Measurements from ENCODE around the gene SYT2.

Gene SYT2

GRCh38 chr1:202697038-202697437 is 13.2 kb downstream of the SYT2 start:
- ATAC-seq: no peak
- no peak for TF ChIP-seq ZC3H10 (CRISPR knock-in tag; IDR thresholded peaks at IDR 0.05)
- no peak for TF ChIP-seq OSR1 (CRISPR knock-in tag; IDR thresholded peaks at IDR 0.05)
- no peak for TF ChIP-seq CSRNP3 (CRISPR knock-in tag; IDR thresholded peaks at IDR 0.05)
- TF ChIP-seq ZNF70 (CRISPR knock-in tag; IDR thresholded peaks at IDR 0.05): no peak
- no peak for TF ChIP-seq SNAI2 (CRISPR knock-in tag; IDR thresholded peaks at IDR 0.05)
- no peak for TF ChIP-seq ZNF8 (CRISPR knock-in tag; IDR thresholded peaks at IDR 0.05)
- no peak for TF ChIP-seq POU6F1 (CRISPR knock-in tag; IDR thresholded peaks at IDR 0.05; ENCODE audit: borderline replicate concordance, low read depth)
- no peak for TF ChIP-seq RARB (CRISPR knock-in tag; IDR thresholded peaks at IDR 0.05)
- no peak for TF ChIP-seq CSDC2 (CRISPR knock-in tag; IDR thresholded peaks at IDR 0.05)

- TF ChIP-seq SNAI2 (CRISPR knock-in tag; IDR thresholded peaks at IDR 0.05) (no peak), ZNF565 (CRISPR knock-in tag; conservative IDR thresholded peaks at IDR 0.05; ENCODE audit: low read depth) (no peak), ZFP30 (CRISPR knock-in tag; IDR thresholded peaks at IDR 0.05) (no peak), BACH2 (CRISPR knock-in tag; IDR thresholded peaks at IDR 0.05; ENCODE audit: borderline replicate concordance) (no peak), CREB5 (CRISPR knock-in tag; IDR thresholded peaks at IDR 0.05; ENCODE audit: low read depth) (no peak), PATZ1 (CRISPR knock-in tag; IDR thresholded peaks at IDR 0.05; ENCODE audit: borderline replicate concordance) (no peak), OSR1 (CRISPR knock-in tag; IDR thresholded peaks at IDR 0.05) (no peak), ISL1 (CRISPR knock-in tag; IDR thresholded peaks at IDR 0.05) (no peak), ZC3H10 (CRISPR knock-in tag; IDR thresholded peaks at IDR 0.05) (no peak), TOX (CRISPR knock-in tag; IDR thresholded peaks at IDR 0.05; ENCODE audit: borderline replicate concordance) (no peak)
- ATAC-seq: no peak
These were observed 15.9 kb downstream of the SYT2 start for GRCh38 chr1:202694314-202694713.

- peak; percentile 91 for ATAC-seq
- TF ChIP-seq RARB (CRISPR knock-in tag; IDR thresholded peaks at IDR 0.05) (no peak), TOX (CRISPR knock-in tag; IDR thresholded peaks at IDR 0.05; ENCODE audit: borderline replicate concordance) (peak; percentile 80), ZFP3 (CRISPR knock-in tag; IDR thresholded peaks at IDR 0.05) (peak; percentile 71; the same call in 1 of the 2 replicates), PATZ1 (CRISPR knock-in tag; IDR thresholded peaks at IDR 0.05; ENCODE audit: borderline replicate concordance) (no peak), CREB5 (CRISPR knock-in tag; IDR thresholded peaks at IDR 0.05; ENCODE audit: low read depth) (no peak), ZC3H10 (CRISPR knock-in tag; IDR thresholded peaks at IDR 0.05) (peak; percentile 78; the same call in 1 of the 2 replicates), ZNF565 (CRISPR knock-in tag; conservative IDR thresholded peaks at IDR 0.05; ENCODE audit: low read depth) (0 out of 2 replicates have a peak, but pooled peaks have one; percentile 51), CSDC2 (CRISPR knock-in tag; IDR thresholded peaks at IDR 0.05) (peak; percentile 82; the same call in 1 of the 2 replicates), OSR1 (CRISPR knock-in tag; IDR thresholded peaks at IDR 0.05) (peak; percentile 44; the same call in 1 of the 2 replicates), ESRRG (CRISPR knock-in tag; IDR thresholded peaks at IDR 0.05) (no peak), TSHZ2 (CRISPR knock-in tag; IDR thresholded peaks at IDR 0.05) (peak; percentile 47; the same call in 1 of the 2 replicates)
These were observed 17.2 kb downstream of the SYT2 start for GRCh38 chr1:202692959-202693555.

All from SK-N-SH treated with all-trans-retinoic acid at 6 μM for 48 hours (cell line).